ENCODE results near the gene MUC5AC. TPM values are rescaled to one million over a fixed set of nuclear protein-coding genes. Genes with fewer than 3 reads are reported as not detected.
A peak's percentile ranks its signal among the peaks of the same experiment; 100 is the strongest.

MUC5AC gene
- total and polyA plus RNA-seq, 2 of the 13 experiments (the other 11 are each of a cell fraction or from before 2014, with no cell fraction given) = under 0.01 TPM; not detected in 1

DNA sequence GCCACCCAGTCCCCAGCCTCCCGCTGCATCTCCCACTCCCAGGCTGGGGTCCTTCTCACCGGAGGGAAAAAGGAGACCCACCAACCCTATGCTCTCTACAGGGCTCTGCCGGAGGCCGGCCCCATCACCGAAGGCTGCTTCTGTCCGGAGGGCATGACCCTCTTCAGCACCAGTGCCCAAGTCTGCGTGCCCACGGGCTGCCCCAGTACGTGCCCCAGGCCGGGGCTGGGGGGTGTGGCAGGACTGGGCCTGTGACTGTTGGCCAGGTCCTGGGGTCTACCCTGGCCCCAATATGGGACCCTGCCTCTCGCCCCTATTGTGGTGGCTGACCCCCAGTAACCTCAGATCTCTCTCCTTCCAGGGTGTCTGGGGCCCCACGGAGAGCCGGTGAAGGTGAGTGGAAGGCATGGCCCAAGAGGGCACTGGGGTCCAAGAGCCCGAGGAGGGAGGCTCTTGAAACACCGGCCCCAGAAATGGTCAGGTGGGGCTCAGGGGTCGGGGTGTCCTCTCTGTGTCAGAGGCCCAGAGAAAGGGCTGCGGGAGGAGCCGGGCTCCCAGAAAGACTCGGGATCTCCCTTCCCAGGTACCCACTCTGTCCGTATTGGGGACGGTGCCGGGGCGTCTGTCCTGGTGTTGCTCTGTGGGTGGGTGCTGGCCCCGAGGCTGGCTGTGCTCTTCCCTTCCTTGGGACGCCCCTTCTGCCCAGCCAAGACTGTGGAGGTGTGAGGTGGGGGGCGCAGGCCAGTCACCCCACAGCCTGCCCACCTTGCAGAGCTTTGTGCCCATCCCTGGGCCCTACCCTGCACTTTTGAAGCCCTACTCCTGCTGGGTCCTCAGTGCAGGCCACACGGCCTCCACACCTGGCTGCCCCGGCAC lies 39.0 kb downstream of the MUC5AC start (continued):
- TF ChIP-seq, protein P1, sequence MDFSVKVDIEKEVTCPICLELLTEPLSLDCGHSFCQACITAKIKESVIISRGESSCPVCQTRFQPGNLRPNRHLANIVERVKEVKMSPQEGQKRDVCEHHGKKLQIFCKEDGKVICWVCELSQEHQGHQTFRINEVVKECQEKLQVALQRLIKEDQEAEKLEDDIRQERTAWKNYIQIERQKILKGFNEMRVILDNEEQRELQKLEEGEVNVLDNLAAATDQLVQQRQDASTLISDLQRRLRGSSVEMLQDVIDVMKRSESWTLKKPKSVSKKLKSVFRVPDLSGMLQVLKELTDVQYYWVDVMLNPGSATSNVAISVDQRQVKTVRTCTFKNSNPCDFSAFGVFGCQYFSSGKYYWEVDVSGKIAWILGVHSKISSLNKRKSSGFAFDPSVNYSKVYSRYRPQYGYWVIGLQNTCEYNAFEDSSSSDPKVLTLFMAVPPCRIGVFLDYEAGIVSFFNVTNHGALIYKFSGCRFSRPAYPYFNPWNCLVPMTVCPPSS (IDR thresholded peaks at IDR 0.05) = no peak
- TF ChIP-seq ATM (IDR thresholded peaks at IDR 0.05; ENCODE audit: borderline replicate concordance) = no peak
- TF ChIP-seq, protein P2, sequence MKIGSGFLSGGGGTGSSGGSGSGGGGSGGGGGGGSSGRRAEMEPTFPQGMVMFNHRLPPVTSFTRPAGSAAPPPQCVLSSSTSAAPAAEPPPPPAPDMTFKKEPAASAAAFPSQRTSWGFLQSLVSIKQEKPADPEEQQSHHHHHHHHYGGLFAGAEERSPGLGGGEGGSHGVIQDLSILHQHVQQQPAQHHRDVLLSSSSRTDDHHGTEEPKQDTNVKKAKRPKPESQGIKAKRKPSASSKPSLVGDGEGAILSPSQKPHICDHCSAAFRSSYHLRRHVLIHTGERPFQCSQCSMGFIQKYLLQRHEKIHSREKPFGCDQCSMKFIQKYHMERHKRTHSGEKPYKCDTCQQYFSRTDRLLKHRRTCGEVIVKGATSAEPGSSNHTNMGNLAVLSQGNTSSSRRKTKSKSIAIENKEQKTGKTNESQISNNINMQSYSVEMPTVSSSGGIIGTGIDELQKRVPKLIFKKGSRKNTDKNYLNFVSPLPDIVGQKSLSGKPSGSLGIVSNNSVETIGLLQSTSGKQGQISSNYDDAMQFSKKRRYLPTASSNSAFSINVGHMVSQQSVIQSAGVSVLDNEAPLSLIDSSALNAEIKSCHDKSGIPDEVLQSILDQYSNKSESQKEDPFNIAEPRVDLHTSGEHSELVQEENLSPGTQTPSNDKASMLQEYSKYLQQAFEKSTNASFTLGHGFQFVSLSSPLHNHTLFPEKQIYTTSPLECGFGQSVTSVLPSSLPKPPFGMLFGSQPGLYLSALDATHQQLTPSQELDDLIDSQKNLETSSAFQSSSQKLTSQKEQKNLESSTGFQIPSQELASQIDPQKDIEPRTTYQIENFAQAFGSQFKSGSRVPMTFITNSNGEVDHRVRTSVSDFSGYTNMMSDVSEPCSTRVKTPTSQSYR (CRISPR knock-in tag; IDR thresholded peaks at IDR 0.05; ENCODE audit: borderline replicate concordance) = no peak
- no peak for TF ChIP-seq YEATS2 (CRISPR knock-in tag; IDR thresholded peaks at IDR 0.05; ENCODE audit: borderline replicate concordance)
- no peak for TF ChIP-seq ZNF234 (CRISPR knock-in tag; conservative IDR thresholded peaks at IDR 0.05)

DNA sequence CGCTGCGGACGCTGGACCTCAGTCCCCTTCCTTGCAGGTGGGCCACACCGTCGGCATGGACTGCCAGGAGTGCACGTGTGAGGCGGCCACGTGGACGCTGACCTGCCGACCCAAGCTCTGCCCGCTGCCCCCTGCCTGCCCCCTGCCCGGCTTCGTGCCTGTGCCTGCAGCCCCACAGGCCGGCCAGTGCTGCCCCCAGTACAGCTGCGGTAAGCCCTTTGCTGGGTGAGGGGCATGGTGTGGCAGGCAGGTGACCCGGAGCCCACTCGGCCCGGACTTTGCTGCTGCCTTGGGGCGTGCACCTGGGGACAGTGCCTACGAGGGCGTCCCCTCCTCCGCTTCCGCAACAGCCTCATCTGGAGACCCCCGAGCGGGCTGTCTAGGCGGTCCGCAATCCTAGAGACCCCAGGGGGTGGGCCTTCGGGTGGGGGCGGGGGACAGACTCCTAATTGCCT lies 39.7 kb downstream of the MUC5AC start:
- Histone ChIP-seq H3K4me1 (ENCODE audit: insufficient read depth, low read length) (no peaks in the 10 kb centered on the region), H3K9me3 (ENCODE audit: low read length) (no peaks in the 10 kb centered on the region), H3K4me3 (replicated peaks in 1 of 3; ENCODE audit: insufficient read depth in 1 of 3, low read depth in 2 of 3, low read length in 3 of 3) (no peak overlapping the region), H3K4me2 (ENCODE audit: low read depth, low read length) (no peak overlapping the region), H4K20me1 (ENCODE audit: insufficient read depth, low read length) (no peaks in the 10 kb centered on the region), H3K36me3 (replicated peaks in 1 of 2; ENCODE audit: control insufficient read depth in 1 of 2, insufficient read depth in 2 of 2, low read length in 2 of 2) (no peaks in the 10 kb centered on the region), H3K79me2 (ENCODE audit: insufficient read depth, low read length) (no peaks in the 10 kb centered on the region), H3K9ac (ENCODE audit: insufficient read depth, low read depth, low read length) (no peak overlapping the region), H3K27me3 (ENCODE audit: control insufficient read depth in 1 of 2, insufficient read depth in 2 of 2, low read length in 2 of 2) (peaks cover 29 to 75% of the 10 kb centered on the region in 2 experiments), H3K27ac (ENCODE audit: extremely low read length, insufficient read depth, low read length) (no peak overlapping the region), H2AFZ (ENCODE audit: low read length) (no peak overlapping the region)
- intact Hi-C loops (cut with micrococcal nuclease; ENCODE audit: unreplicated experiment) (no loop called here), in situ Hi-C loops (cut with HindIII; ENCODE audit: extremely low pct_ligation_motif_present, low pct_unique_long_range_greater_than_20kb) (no loop called here)
- CTCF ChIA-PET (ENCODE audit: low intra/inter-chr PET ratio, low total read pairs) = no interaction called here
- no peak for DNase-seq (ENCODE audit: low spot score)
- ATAC-seq = no peak
- BruUV-seq (replicated peaks) = no TSS peak
- no peak for FAIRE-seq
- TF ChIP-seq, protein P3, sequence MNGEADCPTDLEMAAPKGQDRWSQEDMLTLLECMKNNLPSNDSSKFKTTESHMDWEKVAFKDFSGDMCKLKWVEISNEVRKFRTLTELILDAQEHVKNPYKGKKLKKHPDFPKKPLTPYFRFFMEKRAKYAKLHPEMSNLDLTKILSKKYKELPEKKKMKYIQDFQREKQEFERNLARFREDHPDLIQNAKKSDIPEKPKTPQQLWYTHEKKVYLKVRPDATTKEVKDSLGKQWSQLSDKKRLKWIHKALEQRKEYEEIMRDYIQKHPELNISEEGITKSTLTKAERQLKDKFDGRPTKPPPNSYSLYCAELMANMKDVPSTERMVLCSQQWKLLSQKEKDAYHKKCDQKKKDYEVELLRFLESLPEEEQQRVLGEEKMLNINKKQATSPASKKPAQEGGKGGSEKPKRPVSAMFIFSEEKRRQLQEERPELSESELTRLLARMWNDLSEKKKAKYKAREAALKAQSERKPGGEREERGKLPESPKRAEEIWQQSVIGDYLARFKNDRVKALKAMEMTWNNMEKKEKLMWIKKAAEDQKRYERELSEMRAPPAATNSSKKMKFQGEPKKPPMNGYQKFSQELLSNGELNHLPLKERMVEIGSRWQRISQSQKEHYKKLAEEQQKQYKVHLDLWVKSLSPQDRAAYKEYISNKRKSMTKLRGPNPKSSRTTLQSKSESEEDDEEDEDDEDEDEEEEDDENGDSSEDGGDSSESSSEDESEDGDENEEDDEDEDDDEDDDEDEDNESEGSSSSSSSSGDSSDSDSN (CRISPR knock-in tag; IDR thresholded peaks at IDR 0.05) = no peak
- TF ChIP-seq EZH2 (conservative IDR thresholded peaks at IDR 0.05; ENCODE audit: low read depth, low read length) = 0 out of 2 replicates have a peak, but pooled peaks have one; percentile 51
- TF ChIP-seq, protein P4, sequence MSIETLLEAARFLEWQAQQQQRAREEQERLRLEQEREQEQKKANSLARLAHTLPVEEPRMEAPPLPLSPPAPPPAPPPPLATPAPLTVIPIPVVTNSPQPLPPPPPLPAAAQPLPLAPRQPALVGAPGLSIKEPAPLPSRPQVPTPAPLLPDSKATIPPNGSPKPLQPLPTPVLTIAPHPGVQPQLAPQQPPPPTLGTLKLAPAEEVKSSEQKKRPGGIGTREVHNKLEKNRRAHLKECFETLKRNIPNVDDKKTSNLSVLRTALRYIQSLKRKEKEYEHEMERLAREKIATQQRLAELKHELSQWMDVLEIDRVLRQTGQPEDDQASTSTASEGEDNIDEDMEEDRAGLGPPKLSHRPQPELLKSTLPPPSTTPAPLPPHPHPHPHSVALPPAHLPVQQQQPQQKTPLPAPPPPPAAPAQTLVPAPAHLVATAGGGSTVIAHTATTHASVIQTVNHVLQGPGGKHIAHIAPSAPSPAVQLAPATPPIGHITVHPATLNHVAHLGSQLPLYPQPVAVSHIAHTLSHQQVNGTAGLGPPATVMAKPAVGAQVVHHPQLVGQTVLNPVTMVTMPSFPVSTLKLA (IDR thresholded peaks at IDR 0.05) = peak; percentile 43; the same call in 1 of the 2 replicates
- POLR2A ChIA-PET = no interaction called here
- no CpG with 5 or more reads among the region's 29 CpGs for WGBS (ENCODE audit: low lambda C conversion rate)

All from HepG2 (cell line).